Thoracic aorta (tissue), 2 donors: ENCODE results near the gene GSTT2. TPM values are rescaled to one million over a fixed set of nuclear protein-coding genes. Genes with fewer than 3 reads are reported as not detected.

ENCODE experiments used
- ATAC-seq: fragments of 150-250 bp; one replicate; pipeline ENCODE4 v1.8.0; 2017; ENCODE audit warnings: low read depth; ENCODE audit not compliant: insufficient number of reproducible peaks, low FRiP score
- DNase-seq: peaks from one replicate; pipeline ENCODE4 v3.0.0-alpha.2; 2020; ENCODE audit warnings: low spot score
- H3K27ac ChIP-seq, 2 donors: fragments of 200-600 bp; sonication (generic); 1 replicate in 1 of 2; 2 replicates in 1 of 2; pipeline ENCODE4 v1.5.1; 2016; ENCODE audit warnings: mild to moderate bottlenecking in 2 of 2, moderate library complexity in 2 of 2
- H3K27me3 ChIP-seq: fragments of 200-600 bp; sonication (generic); replicated peaks from 2 replicates; pipeline ENCODE4 v1.6.0; 2016; ENCODE audit warnings: mild to moderate bottlenecking; ENCODE audit not compliant: insufficient read depth
- H3K36me3 ChIP-seq: fragments of 200-600 bp; sonication (generic); one replicate; pipeline ENCODE4 v1.5.1; 2016
- H3K4me1 ChIP-seq, 2 donors: fragments of 200-600 bp; sonication (generic); 1 replicate in 1 of 2; 2 replicates in 1 of 2; pipeline versions ENCODE4 v1.5.1 to v1.6.0; 2016; ENCODE audit warnings: low read depth in 2 of 2, mild to moderate bottlenecking in 1 of 2; ENCODE audit not compliant: control insufficient read depth in 1 of 2
- H3K4me3 ChIP-seq: fragments of 200-600 bp; sonication (generic); 2 replicates; pipeline ENCODE4 v1.5.1; 2016; ENCODE audit warnings: mild to moderate bottlenecking
- H3K9me3 ChIP-seq: fragments of 200-600 bp; sonication (generic); 2 replicates; pipeline ENCODE4 v1.5.1; 2016
- total RNA-seq, 2 donors: library from RNA; depleted of rRNA; stranded (reverse); fragments of >200 nt; gene quantifications; one replicate each; pipeline versions ENCODE4 v1.1.0 to v1.2.3, GENCODE V29; 2016
- TF ChIP-seq, protein P1 (sequence below): fragments of 200-600 bp; sonication (generic); IDR thresholded peaks from one replicate; pipeline ENCODE4 v1.5.1; 2019; ENCODE audit warnings: antibody characterized with exemption

Gene GSTT2
- total RNA-seq, 2 donors from 2014 or later: not detected

DNA sequence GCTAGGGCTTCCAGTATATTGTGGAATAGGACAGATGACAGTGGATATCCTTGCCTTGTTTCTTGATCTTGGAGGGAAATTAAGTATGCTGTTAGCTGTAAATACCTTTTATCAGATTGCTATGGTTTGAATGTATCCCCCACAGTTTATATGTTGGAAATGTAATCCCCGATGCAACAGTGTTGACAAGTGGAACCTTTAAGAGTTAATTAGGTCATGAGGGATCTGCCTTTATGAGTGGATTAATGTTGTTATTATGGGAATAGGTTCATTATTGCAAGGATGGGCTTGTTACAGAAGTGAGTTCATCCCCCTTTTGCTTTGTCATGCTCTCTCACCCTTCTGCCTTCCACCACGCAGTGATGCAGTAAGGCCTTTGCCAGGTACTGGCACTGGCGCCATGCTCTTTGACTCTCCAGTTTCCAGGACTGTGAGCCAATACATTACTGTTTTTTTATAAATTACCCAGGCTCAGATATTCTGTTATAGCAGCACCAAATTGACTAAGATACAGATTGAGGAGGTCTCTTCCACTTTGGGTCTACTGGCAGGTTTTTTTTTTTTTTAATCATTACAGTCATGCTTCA lies 47.5 kb downstream of the GSTT2 start:
- H3K36me3 ChIP-seq: no peaks in the 10 kb centered on the region
- H3K27me3 ChIP-seq: no peaks in the 10 kb centered on the region
- no peak for DNase-seq
- TF ChIP-seq, protein P1, sequence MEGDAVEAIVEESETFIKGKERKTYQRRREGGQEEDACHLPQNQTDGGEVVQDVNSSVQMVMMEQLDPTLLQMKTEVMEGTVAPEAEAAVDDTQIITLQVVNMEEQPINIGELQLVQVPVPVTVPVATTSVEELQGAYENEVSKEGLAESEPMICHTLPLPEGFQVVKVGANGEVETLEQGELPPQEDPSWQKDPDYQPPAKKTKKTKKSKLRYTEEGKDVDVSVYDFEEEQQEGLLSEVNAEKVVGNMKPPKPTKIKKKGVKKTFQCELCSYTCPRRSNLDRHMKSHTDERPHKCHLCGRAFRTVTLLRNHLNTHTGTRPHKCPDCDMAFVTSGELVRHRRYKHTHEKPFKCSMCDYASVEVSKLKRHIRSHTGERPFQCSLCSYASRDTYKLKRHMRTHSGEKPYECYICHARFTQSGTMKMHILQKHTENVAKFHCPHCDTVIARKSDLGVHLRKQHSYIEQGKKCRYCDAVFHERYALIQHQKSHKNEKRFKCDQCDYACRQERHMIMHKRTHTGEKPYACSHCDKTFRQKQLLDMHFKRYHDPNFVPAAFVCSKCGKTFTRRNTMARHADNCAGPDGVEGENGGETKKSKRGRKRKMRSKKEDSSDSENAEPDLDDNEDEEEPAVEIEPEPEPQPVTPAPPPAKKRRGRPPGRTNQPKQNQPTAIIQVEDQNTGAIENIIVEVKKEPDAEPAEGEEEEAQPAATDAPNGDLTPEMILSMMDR: no peak
- no peak overlapping the region for H3K4me3 ChIP-seq
- no peaks in the 10 kb centered on the region for H3K9me3 ChIP-seq
- ATAC-seq: no peak
- no peak overlapping the region for H3K27ac ChIP-seq
- H3K4me1 ChIP-seq: peaks cover 7 to 20% of the 10 kb centered on the region in 2 donors

DNA sequence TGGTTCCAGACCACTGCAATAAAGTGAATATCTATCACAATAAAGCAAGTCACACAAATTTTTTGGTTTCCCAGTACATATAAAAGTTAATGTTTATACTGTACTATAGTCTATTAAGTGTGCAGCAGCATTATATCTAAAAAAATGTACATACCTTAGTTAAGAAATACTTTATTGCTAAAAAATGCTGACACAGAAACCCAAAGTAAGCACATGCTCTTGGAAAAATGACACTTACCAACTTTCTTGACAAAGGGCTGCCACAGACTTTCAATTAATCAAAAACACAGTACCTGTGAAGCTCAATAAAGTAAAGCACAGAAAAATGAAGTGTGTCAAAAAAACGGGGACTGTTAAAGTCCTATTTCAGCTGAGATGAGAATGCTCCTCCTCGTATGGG lies 48.1 kb downstream of the GSTT2 start:
- H3K27me3 ChIP-seq: no peaks in the 10 kb centered on the region
- ATAC-seq (no peak), DNase-seq (no peak)
- no peaks in the 10 kb centered on the region for H3K9me3 ChIP-seq
- H3K27ac ChIP-seq: no peak overlapping the region
- TF ChIP-seq, protein P1: no peak
- no peak overlapping the region for H3K4me3 ChIP-seq
- H3K36me3 ChIP-seq: no peaks in the 10 kb centered on the region
- H3K4me1 ChIP-seq: peaks cover 7 to 17% of the 10 kb centered on the region in 2 donors

DNA sequence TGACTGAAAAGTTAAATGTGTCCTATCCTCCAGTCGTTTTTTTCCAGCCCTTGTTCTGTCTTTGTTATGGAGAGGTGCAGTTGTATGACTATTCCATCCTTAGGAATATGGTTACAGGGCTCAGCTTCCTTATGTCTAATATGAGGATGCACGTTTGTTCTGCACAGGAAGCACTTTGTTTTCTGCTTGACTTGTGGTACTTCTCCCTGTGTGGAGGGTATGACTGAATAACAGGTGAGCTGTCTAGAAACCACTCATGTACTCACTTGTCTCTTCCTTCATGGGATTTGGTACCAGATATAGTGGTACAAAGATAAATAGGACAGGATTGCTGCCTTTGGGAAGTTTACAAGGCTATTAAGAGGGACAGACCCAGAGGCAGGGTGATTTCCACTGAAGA lies 48.6 kb downstream of the GSTT2 start:
- Histone ChIP-seq H3K36me3 (no peaks in the 10 kb centered on the region), H3K9me3 (no peaks in the 10 kb centered on the region), H3K4me3 (no peak overlapping the region), H3K4me1 (peaks cover 3 to 12% of the 10 kb centered on the region in 2 donors), H3K27me3 (no peaks in the 10 kb centered on the region), H3K27ac (no peak overlapping the region)
- TF ChIP-seq, protein P1: no peak
- ATAC-seq: no peak
- no peak for DNase-seq

DNA sequence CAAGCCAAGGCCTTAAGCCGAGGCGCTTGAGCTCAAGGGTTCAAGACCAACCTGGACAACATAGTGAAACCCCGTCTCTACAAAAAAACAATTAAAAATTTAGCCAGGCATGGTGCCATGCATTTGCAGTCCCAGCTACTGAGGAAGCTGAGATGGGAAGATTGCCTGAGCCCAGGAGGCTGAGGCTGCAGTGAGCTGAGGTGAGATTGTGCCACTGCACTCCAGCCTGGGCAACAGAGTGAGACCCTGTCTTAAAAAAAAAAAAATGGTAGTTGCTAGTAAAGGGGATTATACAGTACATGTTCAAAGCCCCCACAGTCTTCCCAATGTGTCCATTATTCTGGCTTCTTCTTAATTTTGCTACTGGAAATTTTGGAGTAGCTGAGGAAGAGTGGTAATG lies 49.4 kb downstream of the GSTT2 start:
- DNase-seq (no peak), ATAC-seq (no peak)
- TF ChIP-seq, protein P1: no peak
- H3K36me3 ChIP-seq: no peaks in the 10 kb centered on the region
- H3K27ac ChIP-seq: no peak overlapping the region
- H3K9me3 ChIP-seq: no peaks in the 10 kb centered on the region
- H3K4me1 ChIP-seq: peaks cover 0 to 9% of the 10 kb centered on the region in 2 donors
- no peak overlapping the region for H3K4me3 ChIP-seq
- no peaks in the 10 kb centered on the region for H3K27me3 ChIP-seq

DNA sequence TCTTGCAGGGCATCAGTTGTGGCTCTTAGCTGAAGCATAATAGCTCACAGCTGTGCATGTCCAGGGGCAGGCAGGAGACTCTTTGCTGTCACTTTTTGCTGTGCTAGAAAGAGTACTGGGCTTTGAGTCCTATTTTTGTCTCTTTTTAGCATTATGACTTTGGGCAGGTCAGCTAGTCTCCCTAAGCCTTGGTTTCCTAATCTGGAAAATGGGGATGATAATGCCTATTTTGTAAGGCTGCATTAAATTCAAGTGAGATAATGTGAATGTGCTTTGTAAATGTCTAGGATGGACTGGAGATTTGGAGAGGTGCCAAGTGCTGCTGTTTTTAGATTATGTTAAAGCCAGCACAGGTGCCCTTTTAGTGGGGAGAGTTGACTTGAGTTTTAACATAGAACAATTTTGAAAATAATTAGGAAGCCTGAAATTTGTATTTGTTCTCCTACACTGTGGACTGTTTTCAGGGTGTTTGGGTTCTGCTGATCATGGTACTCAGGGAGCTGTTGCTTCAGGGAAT lies 50.3 kb downstream of the GSTT2 start:
- Histone ChIP-seq H3K9me3 (no peaks in the 10 kb centered on the region), H3K27ac (no peak overlapping the region), H3K27me3 (no peaks in the 10 kb centered on the region), H3K4me1 (peaks cover 0 to 9% of the 10 kb centered on the region in 2 donors), H3K4me3 (no peak overlapping the region), H3K36me3 (no peaks in the 10 kb centered on the region)
- DNase-seq (no peak), ATAC-seq (no peak)
- TF ChIP-seq, protein P1: no peak

Other genes starting within 250 kb of the GSTT2 start
- 10 to 100 TPM in 1 of 2 donors, 1 to 10 TPM in 1; 8.4 to 13.8 TPM for gene ZNF70, start 229.0 kb upstream of the GSTT2 start, total RNA-seq
- gene VPREB3, start 225.7 kb upstream of the GSTT2 start, total RNA-seq: not detected
- not detected for gene C22orf15, start 217.1 kb upstream of the GSTT2 start, total RNA-seq
- gene CHCHD10, start 212.2 kb upstream of the GSTT2 start, total RNA-seq: 10 to 100 TPM in 1 of 2 donors, not detected in 1; 19.4 TPM
- gene MMP11, start 207.3 kb upstream of the GSTT2 start, total RNA-seq: 10 to 100 TPM in 1 of 2 donors, 1 to 10 TPM in 1; 2.0 to 10.2 TPM
- 10 to 100 TPM; 43.5 to 50.0 TPM for gene SMARCB1, start 193.2 kb upstream of the GSTT2 start, total RNA-seq
- 1 to 10 TPM; 2.5 to 3.0 TPM for gene DERL3, start 141.1 kb upstream of the GSTT2 start, total RNA-seq
- gene SLC2A11, start 122.3 kb upstream of the GSTT2 start, total RNA-seq: 10 to 100 TPM in 1 of 2 donors, 1 to 10 TPM in 1; 9.2 to 25.5 TPM
- 100 to 1,000 TPM; 152 to 157 TPM for gene MIF, start 85.8 kb upstream of the GSTT2 start, total RNA-seq
- 1 to 10 TPM in 1 of 2 donors, not detected in 1; 3.6 TPM for gene GSTT2B, start 18.9 kb upstream of the GSTT2 start, total RNA-seq
- gene DDTL, start 13.2 kb upstream of the GSTT2 start, total RNA-seq: 1 to 10 TPM in 1 of 2 donors, not detected in 1; 5.4 TPM
- gene DDT, start 5.7 kb upstream of the GSTT2 start, total RNA-seq: 10 to 100 TPM; 38.8 to 45.5 TPM
- not detected for gene GSTT4, start 25.3 kb downstream of the GSTT2 start, total RNA-seq
- 10 to 100 TPM; 77.7 to 91.5 TPM for gene CABIN1, start 31.2 kb downstream of the GSTT2 start, total RNA-seq
- gene SUSD2, start 201.4 kb downstream of the GSTT2 start, total RNA-seq: 10 to 100 TPM; 16.8 to 43.2 TPM